Measurements from ENCODE around the gene OSR1. TPM values are rescaled to one million over a fixed set of nuclear protein-coding genes. Genes with fewer than 3 reads are reported as not detected.

OSR1 gene
- polyA plus RNA-seq, 1 of the 3 experiments (the other 2 are of a cell fraction), result 76.6 TPM

GRCh38 chr2:19360266-19360965, 2.0 kb upstream of the OSR1 start:
- POLR2A ChIA-PET, result interaction anchor here (0.6 kb wide), 1 partner anchor 1188 kb away, joined by 3 read pairs; no protein-coding TSS in a partner anchor
- Histone ChIP-seq H3K36me3 (replicated peaks in 1 of 2; ENCODE audit: control insufficient read depth in 1 of 2, insufficient read depth in 2 of 2, low read length in 1 of 2) (peaks cover 0 to 10% of the 10 kb centered on the region in 2 experiments), H3K27me3 (ENCODE audit: insufficient read depth) (no peaks in the 10 kb centered on the region), H3K4me1 (ENCODE audit: control insufficient read depth in 1 of 2, insufficient read depth in 2 of 2, low read depth in 1 of 2, low read length in 1 of 2) (peaks cover 5 to 25% of the 10 kb centered on the region in 2 experiments; a peak in 1 of 4 replicates), H3K4me3 (ENCODE audit: low read depth in 2 of 2, low read length in 1 of 2) (no peak overlapping the region), H3K79me2 (ENCODE audit: insufficient read depth) (peaks cover 34% of the 10 kb centered on the region), H2AFZ (ENCODE audit: low read depth) (no peak overlapping the region), H3K9me3 (no peaks in the 10 kb centered on the region), H3K4me2 (no peak overlapping the region), H3K9ac (no peak overlapping the region), H3K27ac (ENCODE audit: low read depth in 2 of 2, low read length in 1 of 2) (no peak overlapping the region), H4K20me1 (ENCODE audit: insufficient read depth) (peaks cover 28% of the 10 kb centered on the region), H3K9me2 (no peaks in the 10 kb centered on the region), H3F3A (replicated peaks; ENCODE audit: insufficient read depth) (peaks cover 10% of the 10 kb centered on the region)
- WGBS (ENCODE audit: low lambda C conversion rate), result 82% methylated on average over 4 of the region's 4 CpGs
- TF ChIP-seq RFX5 (IDR thresholded peaks at IDR 0.05; ENCODE audit: low read length) (no peak), MEF2A (IDR thresholded peaks at IDR 0.05; ENCODE audit: borderline replicate concordance, low read depth) (no peak), SIN3A (IDR thresholded peaks at IDR 0.05; ENCODE audit: borderline replicate concordance, low read depth, low read length) (no peak), RXRA (IDR thresholded peaks at IDR 0.05; ENCODE audit: borderline replicate concordance, low read depth) (no peak), FOXM1 (IDR thresholded peaks at IDR 0.05; ENCODE audit: low read depth) (no peak), TCF12 (IDR thresholded peaks at IDR 0.05) (no peak), EZH2phosphoT487 (IDR thresholded peaks at IDR 0.05; ENCODE audit: borderline replicate concordance, low read depth) (no peak), NFIC (IDR thresholded peaks at IDR 0.05; ENCODE audit: borderline replicate concordance) (no peak), PBX3 (IDR thresholded peaks at IDR 0.05) (no peak), RCOR1 (IDR thresholded peaks at IDR 0.05; ENCODE audit: low read length) (no peak), USF1 (IDR thresholded peaks at IDR 0.05; ENCODE audit: borderline replicate concordance, low read depth) (no peak), MXI1 (IDR thresholded peaks at IDR 0.05; ENCODE audit: low read depth, low read length) (no peak), FOXJ3 (CRISPR knock-in tag; IDR thresholded peaks at IDR 0.05) (no peak), JUND (IDR thresholded peaks at IDR 0.05) (no peak), ELF1 (IDR thresholded peaks at IDR 0.05) (no peak), SMC3 (IDR thresholded peaks at IDR 0.05; ENCODE audit: low read depth, low read length) (no peak)
- TF ChIP-seq, protein P1, sequence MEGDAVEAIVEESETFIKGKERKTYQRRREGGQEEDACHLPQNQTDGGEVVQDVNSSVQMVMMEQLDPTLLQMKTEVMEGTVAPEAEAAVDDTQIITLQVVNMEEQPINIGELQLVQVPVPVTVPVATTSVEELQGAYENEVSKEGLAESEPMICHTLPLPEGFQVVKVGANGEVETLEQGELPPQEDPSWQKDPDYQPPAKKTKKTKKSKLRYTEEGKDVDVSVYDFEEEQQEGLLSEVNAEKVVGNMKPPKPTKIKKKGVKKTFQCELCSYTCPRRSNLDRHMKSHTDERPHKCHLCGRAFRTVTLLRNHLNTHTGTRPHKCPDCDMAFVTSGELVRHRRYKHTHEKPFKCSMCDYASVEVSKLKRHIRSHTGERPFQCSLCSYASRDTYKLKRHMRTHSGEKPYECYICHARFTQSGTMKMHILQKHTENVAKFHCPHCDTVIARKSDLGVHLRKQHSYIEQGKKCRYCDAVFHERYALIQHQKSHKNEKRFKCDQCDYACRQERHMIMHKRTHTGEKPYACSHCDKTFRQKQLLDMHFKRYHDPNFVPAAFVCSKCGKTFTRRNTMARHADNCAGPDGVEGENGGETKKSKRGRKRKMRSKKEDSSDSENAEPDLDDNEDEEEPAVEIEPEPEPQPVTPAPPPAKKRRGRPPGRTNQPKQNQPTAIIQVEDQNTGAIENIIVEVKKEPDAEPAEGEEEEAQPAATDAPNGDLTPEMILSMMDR (IDR thresholded peaks at IDR 0.05), result no peak
- TF ChIP-seq, protein P2, sequence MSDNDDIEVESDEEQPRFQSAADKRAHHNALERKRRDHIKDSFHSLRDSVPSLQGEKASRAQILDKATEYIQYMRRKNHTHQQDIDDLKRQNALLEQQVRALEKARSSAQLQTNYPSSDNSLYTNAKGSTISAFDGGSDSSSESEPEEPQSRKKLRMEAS (IDR thresholded peaks at IDR 0.05; ENCODE audit: low read depth), result no peak
- TF ChIP-seq, protein P3, sequence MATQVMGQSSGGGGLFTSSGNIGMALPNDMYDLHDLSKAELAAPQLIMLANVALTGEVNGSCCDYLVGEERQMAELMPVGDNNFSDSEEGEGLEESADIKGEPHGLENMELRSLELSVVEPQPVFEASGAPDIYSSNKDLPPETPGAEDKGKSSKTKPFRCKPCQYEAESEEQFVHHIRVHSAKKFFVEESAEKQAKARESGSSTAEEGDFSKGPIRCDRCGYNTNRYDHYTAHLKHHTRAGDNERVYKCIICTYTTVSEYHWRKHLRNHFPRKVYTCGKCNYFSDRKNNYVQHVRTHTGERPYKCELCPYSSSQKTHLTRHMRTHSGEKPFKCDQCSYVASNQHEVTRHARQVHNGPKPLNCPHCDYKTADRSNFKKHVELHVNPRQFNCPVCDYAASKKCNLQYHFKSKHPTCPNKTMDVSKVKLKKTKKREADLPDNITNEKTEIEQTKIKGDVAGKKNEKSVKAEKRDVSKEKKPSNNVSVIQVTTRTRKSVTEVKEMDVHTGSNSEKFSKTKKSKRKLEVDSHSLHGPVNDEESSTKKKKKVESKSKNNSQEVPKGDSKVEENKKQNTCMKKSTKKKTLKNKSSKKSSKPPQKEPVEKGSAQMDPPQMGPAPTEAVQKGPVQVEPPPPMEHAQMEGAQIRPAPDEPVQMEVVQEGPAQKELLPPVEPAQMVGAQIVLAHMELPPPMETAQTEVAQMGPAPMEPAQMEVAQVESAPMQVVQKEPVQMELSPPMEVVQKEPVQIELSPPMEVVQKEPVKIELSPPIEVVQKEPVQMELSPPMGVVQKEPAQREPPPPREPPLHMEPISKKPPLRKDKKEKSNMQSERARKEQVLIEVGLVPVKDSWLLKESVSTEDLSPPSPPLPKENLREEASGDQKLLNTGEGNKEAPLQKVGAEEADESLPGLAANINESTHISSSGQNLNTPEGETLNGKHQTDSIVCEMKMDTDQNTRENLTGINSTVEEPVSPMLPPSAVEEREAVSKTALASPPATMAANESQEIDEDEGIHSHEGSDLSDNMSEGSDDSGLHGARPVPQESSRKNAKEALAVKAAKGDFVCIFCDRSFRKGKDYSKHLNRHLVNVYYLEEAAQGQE (IDR thresholded peaks at IDR 0.05; ENCODE audit: low read depth, low read length), result no peak
- DNase-seq, result peak; percentile 21
- CTCF ChIA-PET, result interaction anchor here (0.6 to 12.7 kb wide), 15 partner anchors 8 to 979 kb away, joined by 3 to 111 read pairs (median 5); no protein-coding TSS in a partner anchor

Data from SK-N-SH (cell line).